Measurements from ENCODE around the gene SFT2D1.

Gene SFT2D1

DNA sequence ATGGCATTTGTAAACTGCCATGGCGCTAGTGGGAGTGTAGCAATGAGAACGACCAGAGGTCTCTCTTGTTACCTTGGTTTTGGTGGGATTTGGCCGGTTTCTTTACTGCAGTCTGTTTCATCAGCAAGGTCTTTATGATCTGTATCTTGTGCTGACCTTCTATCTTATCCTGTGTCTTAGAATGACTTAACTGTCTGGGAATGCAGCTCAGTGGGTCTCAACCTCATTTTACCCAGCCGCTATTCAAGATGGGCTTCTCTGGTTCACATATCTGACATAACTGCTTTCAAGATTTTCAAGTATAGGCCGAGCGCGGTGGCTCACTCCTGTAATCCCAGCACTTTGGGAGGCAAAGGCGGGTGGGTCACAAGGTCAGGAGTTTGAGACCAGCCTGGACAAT lies 1.9 kb upstream of the SFT2D1 start:
- no peak for TF ChIP-seq POLR2A (IDR thresholded peaks at IDR 0.05; ENCODE audit: low read depth, low read length)
- no peak for TF ChIP-seq TAF1 (IDR thresholded peaks at IDR 0.05; ENCODE audit: borderline replicate concordance, low read depth, low read length)
- TF ChIP-seq POLR2AphosphoS5 (IDR thresholded peaks at IDR 0.05; ENCODE audit: low read depth, low read length), result no peak
- DNase-seq (ENCODE audit: insufficient read length) (no peak), FAIRE-seq (no peak)

DNA sequence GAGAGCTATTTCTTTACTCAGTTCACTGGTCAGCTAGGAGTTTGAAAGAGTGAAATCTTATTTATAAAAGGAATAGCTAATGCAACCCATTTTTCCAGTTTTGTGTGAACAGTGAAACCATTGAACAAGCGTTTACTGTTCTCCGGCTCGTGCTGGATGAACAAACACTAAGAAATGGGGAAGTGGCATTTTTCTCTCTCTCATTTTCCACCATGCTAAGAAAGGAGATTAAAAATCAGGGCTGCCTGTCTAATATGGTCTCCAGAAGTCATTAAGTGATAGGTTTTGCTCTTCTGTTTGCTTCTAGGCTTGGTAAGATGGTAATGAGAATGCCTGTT lies 774 bp upstream of the SFT2D1 start:
- DNase-seq (ENCODE audit: insufficient read length) (no peak), FAIRE-seq (no peak)
- TF ChIP-seq POLR2A (IDR thresholded peaks at IDR 0.05; ENCODE audit: low read depth, low read length), result no peak
- TF ChIP-seq POLR2AphosphoS5 (IDR thresholded peaks at IDR 0.05; ENCODE audit: low read depth, low read length), result no peak
- no peak; the same call in 1 of the 2 replicates for TF ChIP-seq TAF1 (IDR thresholded peaks at IDR 0.05; ENCODE audit: borderline replicate concordance, low read depth, low read length)

DNA sequence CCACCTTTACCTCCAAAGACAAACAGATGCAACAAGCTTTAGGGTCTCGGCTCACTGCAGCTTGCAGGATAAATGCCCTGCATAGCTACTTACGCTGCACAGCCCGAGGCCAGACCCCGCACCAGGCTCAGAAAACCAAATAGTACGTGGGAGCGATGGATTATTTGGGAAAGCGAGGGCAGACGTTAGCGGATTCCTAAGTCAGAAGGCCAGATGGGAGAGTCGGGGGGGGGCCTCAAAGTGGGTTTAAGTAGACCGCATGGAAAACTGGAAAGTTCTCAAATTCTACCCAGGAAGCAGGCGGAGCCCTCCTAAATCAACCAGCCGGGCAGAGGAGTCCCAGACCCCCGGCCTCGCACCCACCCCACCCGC lies 382 bp downstream of the SFT2D1 start:
- FAIRE-seq (peak; percentile 54), DNase-seq (ENCODE audit: insufficient read length) (no peak)
- TF ChIP-seq POLR2AphosphoS5 (IDR thresholded peaks at IDR 0.05; ENCODE audit: low read depth, low read length), result no peak
- TF ChIP-seq POLR2A (IDR thresholded peaks at IDR 0.05; ENCODE audit: low read depth, low read length), result no peak
- TF ChIP-seq TAF1 (IDR thresholded peaks at IDR 0.05; ENCODE audit: borderline replicate concordance, low read depth, low read length), result no peak

DNA sequence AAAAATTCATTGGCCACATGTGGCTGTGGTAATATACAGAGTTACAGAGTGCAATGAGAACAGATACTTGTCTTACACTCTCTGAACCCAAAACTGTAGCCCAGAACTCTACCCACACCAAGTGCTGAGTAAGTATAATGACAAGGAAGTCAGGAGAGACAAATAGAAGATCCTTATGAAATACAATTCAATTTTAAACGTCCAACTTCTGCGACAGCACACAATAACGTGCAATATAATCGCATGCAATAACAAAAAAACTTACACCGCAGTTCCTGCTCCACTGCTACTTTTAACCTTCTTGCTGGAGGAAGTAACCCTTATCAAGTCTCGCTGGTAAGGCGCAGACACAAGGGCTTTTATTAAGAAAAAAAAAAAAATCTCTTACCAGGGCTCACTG lies 881 bp downstream of the SFT2D1 start:
- TF ChIP-seq POLR2AphosphoS5 (IDR thresholded peaks at IDR 0.05; ENCODE audit: low read depth, low read length) (no peak), POLR2A (IDR thresholded peaks at IDR 0.05; ENCODE audit: low read depth, low read length) (no peak), TAF1 (IDR thresholded peaks at IDR 0.05; ENCODE audit: borderline replicate concordance, low read depth, low read length) (no peak)
- no peak for DNase-seq (ENCODE audit: insufficient read length)
- FAIRE-seq, result peak; percentile 9

DNA sequence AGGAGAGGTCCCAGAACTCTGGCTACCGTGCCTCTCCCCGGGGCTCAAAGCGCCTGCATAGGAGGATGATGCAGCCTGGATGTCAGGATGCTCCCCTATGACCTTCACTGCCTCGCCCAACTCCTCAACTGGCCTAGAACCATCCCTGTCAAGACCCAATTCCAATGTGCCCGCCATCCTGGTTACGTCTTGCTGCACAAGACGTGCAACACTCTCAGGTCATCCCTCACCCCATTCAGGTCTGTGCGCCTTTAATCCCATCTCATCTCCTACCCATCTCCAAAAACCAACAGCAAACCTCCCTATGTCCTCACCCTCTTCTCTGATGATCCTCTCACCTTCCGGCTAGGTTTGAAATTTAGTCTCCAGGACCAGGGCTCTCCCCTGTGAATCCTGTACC lies 3.5 kb downstream of the SFT2D1 start:
- TF ChIP-seq POLR2AphosphoS5 (IDR thresholded peaks at IDR 0.05; ENCODE audit: low read depth, low read length) (peak; percentile 49; the same call in 1 of the 2 replicates), TAF1 (IDR thresholded peaks at IDR 0.05; ENCODE audit: borderline replicate concordance, low read depth, low read length) (no peak)
- FAIRE-seq, result no peak
- no peak for DNase-seq (ENCODE audit: insufficient read length)

DNA sequence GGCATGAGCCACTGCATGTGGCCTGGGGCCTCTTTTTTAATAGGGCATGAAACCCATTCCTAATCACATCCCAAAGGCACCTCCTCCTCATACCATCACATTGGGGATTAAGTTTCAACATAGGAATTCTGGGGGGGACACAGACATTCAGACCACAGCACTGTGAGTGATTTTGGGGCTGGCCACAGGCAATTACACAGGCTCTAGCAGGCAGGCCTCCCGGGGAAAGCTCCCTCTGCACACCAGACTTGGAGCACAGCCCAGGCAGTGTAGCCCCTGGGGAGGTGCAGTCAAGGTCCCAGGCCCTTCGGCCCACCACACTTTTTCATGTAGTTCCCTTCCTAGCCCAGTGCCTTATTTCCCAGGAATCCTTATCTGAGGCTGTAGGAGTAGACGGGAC lies 5.5 kb downstream of the SFT2D1 start:
- DNase-seq (ENCODE audit: insufficient read length) (no peak), FAIRE-seq (no peak)
- TF ChIP-seq POLR2AphosphoS5 (IDR thresholded peaks at IDR 0.05; ENCODE audit: low read depth, low read length) (no peak), TAF1 (IDR thresholded peaks at IDR 0.05; ENCODE audit: borderline replicate concordance, low read depth, low read length) (no peak), POLR2A (IDR thresholded peaks at IDR 0.05; ENCODE audit: low read depth, low read length) (no peak; the same call in 1 of the 2 replicates)

DNA sequence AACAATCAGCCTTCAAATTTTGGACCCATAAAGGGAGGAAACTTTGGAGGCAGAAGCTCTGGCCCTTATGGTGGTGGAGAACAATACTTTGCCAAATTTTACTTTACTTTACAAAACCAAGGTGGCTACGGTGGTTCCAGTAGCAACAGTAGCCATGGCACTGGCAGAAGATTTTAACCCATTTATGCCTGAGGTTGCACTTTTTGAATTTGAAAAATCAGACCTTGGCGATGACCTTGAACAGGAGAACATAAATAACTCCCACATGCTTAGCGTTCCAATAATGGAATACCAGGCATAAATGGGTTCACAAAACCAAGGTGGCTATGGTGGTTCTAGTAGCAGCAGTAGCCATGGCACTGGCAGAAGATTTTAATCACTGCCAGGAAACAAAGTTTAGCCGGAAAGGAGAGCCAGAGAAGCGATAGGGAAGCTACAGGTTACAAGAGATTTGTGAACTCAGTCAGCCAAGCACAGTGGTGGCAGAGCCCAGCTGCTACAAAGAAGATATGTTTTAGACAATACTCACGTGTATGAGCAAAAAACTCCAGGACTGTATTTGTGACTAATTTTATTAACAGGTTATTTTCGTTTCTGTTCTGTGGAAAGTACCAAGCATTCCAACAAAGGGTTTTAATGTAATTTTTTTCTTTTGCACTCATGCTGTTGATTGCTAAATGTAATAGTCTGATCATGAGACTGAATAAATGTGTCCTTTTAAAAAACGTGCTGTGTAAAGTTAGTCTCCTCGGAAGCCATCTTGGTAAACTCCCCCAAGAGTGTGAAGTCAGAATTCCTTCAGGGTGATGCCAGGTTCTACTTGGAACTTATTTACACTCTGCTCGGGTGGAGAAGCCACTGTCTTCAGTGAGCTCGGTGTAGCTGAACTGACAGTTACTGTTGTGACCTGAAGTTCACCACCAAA lies 6.7 kb downstream of the SFT2D1 start:
- TF ChIP-seq POLR2AphosphoS5 (IDR thresholded peaks at IDR 0.05; ENCODE audit: low read depth, low read length) (no peak; the same call in 1 of the 2 replicates), POLR2A (IDR thresholded peaks at IDR 0.05; ENCODE audit: low read depth, low read length) (no peak), TAF1 (IDR thresholded peaks at IDR 0.05; ENCODE audit: borderline replicate concordance, low read depth, low read length) (no peak)
- peak; percentile 93 for FAIRE-seq

DNA sequence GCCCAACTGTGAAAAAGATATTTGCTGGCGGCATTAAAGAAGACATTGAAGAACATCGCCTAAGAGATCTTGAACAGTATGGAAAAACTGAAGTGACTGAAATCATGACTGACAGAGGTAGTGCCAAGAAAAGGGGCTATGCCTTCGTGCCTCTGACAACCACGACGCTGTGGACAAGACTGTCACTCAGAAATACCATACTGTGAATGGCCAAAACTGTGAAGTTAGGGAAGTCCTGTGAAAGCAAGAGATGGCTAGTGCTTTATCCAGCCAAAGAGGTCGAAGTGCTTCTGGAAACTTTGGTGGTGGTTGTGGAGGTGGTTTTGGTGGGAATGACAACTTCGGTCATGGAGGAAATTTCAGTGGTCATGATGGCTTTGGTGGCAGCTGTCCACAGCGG lies 7.5 kb downstream of the SFT2D1 start:
- FAIRE-seq (no peak), DNase-seq (ENCODE audit: insufficient read length) (no peak)
- no peak; the same call in 1 of the 2 replicates for TF ChIP-seq POLR2AphosphoS5 (IDR thresholded peaks at IDR 0.05; ENCODE audit: low read depth, low read length)
- peak; percentile 38; the same call in 1 of the 2 replicates for TF ChIP-seq POLR2A (IDR thresholded peaks at IDR 0.05; ENCODE audit: low read depth, low read length)

More for the DNA sequence above, 6.7 kb downstream of the SFT2D1 start:
- no peak for DNase-seq (ENCODE audit: insufficient read length)

DNA sequence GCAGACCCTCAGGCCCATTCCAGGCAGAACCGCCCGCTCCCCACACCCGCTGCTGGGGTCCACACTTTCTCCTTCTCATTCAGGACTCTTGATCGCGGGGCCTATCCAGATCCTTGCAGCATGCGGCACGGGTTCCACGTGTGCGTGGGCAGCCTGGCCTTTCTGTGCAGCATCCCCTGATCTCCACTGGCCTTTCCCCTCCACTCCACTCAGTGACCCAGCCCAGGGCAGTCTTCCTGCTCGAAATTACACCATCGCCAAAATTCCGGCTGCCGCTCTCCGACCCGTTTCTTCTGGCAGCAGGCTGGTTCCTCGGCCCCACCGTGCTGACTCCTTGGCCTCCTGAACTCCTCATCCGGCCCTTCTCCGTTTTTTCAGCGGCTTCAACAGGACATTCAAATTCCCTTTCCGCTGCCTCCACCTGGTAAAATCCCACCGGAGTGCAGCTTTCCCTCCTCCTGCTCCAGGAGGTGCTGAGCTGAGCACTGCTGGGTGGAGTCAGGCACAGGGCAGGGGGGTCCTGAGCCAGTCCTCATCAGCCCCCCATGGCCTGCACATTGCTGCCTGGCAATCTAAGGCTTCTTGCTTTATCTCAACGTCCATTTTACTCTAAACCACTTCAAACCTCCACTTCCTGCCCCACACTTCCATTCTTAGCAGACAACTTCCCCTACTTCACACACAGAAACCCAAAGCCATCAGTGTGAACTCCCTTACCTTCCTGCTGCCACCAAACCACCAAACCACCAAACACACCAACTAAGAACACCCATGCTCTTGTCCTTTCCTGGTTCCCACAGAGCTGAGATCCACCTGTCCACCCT lies 9.0 kb downstream of the SFT2D1 start:
- peak; percentile 88 for FAIRE-seq
- DNase-seq (ENCODE audit: insufficient read length), result peak; percentile 42
- TF ChIP-seq TAF1 (IDR thresholded peaks at IDR 0.05; ENCODE audit: borderline replicate concordance, low read depth, low read length) (no peak), POLR2AphosphoS5 (IDR thresholded peaks at IDR 0.05; ENCODE audit: low read depth, low read length) (peak; percentile 80)

DNA sequence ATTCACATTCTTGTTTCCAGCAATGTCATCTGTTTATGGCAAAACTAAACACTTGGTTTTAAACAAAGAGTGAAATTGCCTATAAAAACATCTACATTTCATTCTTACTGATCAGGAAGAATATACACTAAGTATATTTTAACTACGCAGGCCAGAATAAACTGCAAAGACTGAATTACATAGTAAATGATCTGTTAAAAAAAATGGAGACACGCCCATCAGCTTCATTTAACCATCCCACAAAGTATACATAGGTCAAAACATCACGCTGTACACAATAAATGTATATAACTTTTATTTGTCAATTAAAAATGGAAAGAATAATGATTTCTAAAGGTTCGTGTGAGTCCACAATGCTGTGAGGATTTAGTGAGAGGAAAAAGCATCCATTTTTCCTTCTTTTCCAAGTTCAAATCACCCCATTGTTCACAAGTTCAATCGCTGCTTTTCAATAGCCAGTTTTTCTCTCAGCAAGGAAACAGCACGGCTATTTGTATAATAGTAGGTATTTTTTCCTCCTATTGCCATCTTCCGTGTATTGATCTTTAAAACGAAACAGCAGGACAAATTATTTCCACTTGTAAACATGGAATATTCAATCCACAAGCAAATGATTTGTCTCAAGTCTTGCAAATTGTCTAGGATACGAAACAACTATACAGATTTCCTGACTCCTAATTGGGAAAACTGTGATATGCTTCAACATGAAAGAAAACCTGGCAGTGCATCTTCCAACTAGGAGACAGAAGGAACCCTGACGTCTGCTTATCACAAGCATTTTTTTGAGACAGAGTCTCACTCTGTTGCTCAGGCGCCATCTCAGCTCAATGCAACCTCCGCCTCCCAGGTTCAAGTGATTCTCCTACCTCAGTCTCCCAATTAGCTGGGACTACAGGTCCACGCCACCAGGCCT lies 10.6 kb downstream of the SFT2D1 start:
- DNase-seq (ENCODE audit: insufficient read length) (no peak), FAIRE-seq (no peak)
- TF ChIP-seq POLR2A (IDR thresholded peaks at IDR 0.05; ENCODE audit: low read depth, low read length) (no peak), TAF1 (IDR thresholded peaks at IDR 0.05; ENCODE audit: borderline replicate concordance, low read depth, low read length) (no peak)

DNA sequence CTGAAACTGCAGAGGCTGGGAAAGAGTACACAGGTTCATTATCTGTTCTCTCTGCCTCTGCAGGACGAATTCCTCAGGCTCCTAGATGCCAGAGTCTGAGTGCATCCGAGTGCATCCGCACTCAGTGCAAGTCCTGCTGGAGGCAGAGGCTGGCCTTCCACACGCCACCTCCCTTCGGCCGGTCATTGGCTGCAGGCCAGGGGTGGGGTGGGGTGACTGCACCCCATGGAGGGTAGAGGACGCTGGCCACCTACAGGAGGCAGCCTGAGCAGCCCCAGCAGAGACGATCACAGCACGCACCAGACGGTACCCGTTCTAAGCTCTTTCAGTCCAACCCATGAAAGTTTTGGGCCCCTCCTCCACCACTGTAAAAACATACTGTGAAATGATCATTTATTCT lies 11.7 kb downstream of the SFT2D1 start:
- TF ChIP-seq TAF1 (IDR thresholded peaks at IDR 0.05; ENCODE audit: borderline replicate concordance, low read depth, low read length), result no peak
- TF ChIP-seq POLR2A (IDR thresholded peaks at IDR 0.05; ENCODE audit: low read depth, low read length), result no peak
- 0 out of 2 replicates have a peak, but pooled peaks have one; percentile 37 for TF ChIP-seq POLR2AphosphoS5 (IDR thresholded peaks at IDR 0.05; ENCODE audit: low read depth, low read length)
- no peak for FAIRE-seq
- no peak for DNase-seq (ENCODE audit: insufficient read length)

Data from GM12892 (cell line).